GM19438 (cell line): ENCODE results near the gene ATRNL1.
"Not testable (repeated sequence)": the region's sequence is repeated elsewhere in the genome, so short reads cannot be mapped to it uniquely, and the experiment has no call there.

ENCODE experiments used
- ATAC-seq: cut with Tn5 transposase; IDR thresholded peaks from one replicate; pipeline ENCODE4 v1.9.1; 2021; ENCODE audit warnings: low read depth; ENCODE audit not compliant: unreplicated experiment

ATRNL1 gene

DNA sequence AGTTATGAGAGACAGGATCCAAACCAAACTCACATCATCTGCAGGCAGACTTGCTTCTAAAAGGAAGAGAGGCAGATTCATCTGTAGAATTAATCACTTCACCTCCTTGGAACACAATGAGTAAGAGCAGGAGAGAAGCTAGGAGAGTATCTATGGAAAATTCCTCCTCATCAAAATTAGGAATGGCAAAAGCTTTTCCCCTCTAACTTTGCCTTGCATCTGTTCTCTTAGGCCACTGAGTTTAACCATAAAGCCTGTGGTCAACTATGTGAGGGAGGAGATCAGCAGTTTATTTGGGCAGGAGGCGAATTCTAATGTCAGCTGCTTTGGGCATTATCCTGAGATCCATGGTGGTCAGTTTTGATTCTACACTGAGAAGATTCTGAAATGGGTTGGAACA, 618.1 kb downstream of the ATRNL1 start:
- ATAC-seq = no peak

GRCh38 chr10:115720121-115720520, 627.0 kb downstream of the ATRNL1 start:
- ATAC-seq = no peak

DNA sequence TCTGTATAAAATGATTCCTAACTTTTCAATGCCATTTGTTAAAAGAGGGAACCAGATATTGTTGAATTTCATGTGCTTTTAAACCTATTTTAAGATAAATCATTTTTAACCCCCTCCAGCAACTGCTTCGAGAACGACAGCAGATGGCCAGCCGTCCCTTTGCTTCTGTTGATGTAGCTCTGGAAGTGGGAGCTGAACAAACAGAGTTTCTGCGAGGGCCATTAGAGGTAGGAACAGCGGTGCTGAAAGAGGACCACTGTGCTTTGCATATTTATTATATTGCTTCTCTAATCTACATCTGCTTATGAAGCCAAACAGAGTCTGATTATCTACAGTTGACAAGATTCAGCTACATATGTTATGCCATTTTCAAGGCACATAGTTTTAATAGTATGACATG, 634.0 kb downstream of the ATRNL1 start:
- ATAC-seq = no peak

DNA sequence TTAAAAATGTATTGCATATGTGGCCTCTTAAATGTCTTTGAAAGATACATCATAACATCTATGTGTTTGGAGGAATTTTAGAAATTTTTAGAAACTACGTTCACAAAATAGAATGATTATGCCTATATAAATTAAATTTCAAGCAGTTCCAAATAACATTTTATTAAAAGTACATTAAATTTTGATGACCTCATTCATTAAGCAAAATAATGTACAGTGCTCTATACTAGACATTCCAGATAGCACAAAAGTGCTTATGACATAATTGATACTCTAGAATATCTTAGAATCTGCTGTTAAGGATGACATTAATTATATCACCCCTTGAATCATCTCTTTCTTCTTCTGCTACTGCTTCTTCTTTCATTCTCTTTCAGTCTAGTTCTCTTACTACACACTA, 650.9 kb downstream of the ATRNL1 start:
- no peak for ATAC-seq

GRCh38 chr10:115745943-115746342, 652.8 kb downstream of the ATRNL1 start:
- no peak for ATAC-seq

- ATAC-seq = no peak
These were observed 654.6 kb downstream of the ATRNL1 start for GRCh38 chr10:115747811-115748210.

- ATAC-seq = not testable (repeated sequence)
These were observed 665.3 kb downstream of the ATRNL1 start for GRCh38 chr10:115758488-115758887.

DNA sequence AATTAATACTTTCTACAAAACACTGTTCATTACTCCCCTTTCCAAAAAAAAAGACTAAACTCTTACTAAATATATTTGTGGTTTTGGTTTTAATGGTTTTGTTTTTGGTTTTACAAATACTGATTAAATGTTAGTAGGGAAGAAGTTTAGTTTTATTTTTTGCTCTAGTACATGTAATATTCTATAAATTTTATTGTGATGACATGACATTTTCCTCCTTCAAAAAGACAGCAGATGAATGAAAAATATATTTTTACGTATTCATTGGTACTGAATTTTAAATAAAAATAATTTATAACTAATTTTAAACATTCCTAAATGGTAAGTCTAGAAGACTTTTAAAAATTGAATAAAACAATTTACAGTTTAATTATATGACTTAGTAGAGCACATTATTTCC, 667.0 kb downstream of the ATRNL1 start:
- no peak for ATAC-seq

GRCh38 chr10:115761166-115761565, 668.0 kb downstream of the ATRNL1 start:
- ATAC-seq = no peak

DNA sequence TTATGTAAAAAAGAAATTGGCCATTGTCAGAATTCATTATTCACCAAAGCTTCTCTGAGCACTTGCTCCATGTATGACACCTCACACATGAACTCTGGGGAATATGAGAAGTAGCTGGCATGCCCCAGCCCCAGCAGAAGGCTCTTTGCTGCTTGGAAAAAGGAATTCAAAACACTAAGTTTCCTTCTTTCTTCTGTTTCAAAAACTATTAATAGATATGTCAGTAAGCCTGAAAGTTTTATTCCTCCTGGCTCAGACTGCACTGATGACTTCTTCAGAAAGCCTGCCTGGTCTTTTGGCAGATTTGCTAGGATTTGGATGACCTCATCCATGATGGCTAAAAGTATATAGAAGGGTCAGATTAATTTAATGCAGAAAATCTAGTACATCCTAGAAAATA, 668.9 kb downstream of the ATRNL1 start:
- ATAC-seq = no peak

GRCh38 chr10:115771755-115772154, 678.6 kb downstream of the ATRNL1 start:
- ATAC-seq = no peak

DNA sequence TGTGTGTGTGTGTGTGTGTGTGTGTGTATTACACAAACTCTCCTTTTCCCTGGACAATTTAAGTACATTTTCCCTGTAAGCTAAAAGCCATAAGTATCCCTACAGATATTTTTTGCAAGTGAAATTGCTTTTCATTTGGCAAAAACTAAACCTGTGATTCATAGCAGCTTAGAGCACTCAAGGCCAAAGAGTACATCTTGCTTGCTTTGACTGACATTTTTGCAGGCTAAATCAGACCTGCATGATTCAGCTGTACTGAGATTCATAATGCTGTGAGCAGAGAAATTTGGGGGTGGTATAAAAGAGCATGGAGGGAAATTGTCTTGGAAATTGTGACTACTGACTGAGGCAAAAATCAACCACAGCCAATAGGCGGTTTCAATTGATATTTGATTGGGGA, 679.4 kb downstream of the ATRNL1 start:
- no peak for ATAC-seq

- no peak for ATAC-seq
These were observed 680.7 kb downstream of the ATRNL1 start for GRCh38 chr10:115773832-115774231.

DNA sequence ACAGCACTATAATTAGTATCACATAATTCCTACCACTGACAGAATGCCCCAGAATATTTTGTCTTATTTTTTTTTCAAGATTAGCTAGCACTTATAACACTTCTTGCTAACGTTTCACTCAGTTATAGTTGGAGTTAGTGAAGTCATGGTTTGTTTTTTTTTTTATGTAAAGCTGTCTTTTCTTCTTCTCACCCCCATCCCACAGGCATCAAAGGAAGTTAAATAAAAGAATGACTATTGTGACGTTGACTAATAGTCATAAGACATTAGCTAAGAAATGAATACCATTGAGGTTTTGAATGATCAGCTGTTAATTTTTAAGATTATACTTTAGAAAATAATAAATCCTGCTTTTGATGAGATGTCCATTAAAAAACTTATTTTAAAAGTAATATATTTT, 681.6 kb downstream of the ATRNL1 start:
- ATAC-seq = no peak

DNA sequence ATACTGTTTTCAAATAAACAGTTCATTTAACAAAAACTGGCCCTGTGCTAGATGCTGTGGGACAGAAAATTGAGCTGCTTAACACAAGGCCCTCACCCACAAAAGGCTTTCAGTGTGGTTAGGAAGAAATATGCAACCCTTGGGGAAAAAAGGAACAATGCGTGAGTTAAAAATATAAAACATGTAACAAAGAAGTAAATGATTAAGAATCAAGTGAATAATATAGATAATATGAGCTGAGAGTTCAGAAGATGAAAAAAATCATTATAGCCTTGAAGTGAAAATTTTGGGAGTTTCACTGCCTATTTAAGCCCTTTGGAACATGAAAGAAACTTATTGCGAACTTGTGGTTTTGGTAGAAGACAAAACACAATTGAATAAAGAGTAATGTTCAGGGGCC, 684.5 kb downstream of the ATRNL1 start:
- ATAC-seq = no peak

GRCh38 chr10:115790220-115790619, 697.1 kb downstream of the ATRNL1 start:
- no peak for ATAC-seq

- no peak for ATAC-seq
These were observed 702.8 kb downstream of the ATRNL1 start for GRCh38 chr10:115795964-115796363.

DNA sequence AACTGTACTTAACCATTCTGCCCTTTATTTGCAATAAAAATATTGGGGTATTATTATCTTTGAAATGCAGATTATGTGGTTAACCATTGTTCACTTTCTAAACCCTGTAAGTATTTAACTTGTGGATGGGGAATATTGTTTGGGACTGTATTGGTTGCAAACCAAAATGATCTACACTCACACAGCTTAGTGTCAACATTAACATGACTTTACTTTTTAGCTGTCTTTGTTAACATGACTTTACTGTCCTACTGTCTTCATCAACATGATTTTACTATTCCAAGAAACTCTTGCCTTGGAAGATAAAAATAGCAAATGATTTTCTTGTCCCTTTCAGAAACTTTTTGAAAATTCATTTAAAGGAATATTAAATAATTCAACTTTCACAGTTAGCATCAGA, 708.3 kb downstream of the ATRNL1 start:
- no peak for ATAC-seq

DNA sequence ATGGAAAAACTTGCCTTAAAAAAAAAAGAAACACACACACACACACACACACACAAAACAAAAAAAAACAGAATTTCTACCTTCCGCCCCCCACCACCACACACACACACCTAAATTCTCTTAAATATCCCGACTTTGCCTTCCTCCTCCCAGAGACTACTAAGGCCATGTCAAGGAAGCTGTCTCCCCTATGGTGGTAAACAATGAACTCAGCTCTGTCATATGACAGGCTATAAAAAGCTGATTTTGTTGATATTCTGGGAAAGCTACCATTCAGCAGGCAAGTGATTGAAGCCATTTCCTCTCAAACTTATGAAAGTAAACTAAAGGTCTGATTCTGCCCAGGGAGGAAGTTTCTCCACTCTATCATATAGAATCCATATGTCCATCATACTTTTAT, 708.8 kb downstream of the ATRNL1 start:
- no peak for ATAC-seq

DNA sequence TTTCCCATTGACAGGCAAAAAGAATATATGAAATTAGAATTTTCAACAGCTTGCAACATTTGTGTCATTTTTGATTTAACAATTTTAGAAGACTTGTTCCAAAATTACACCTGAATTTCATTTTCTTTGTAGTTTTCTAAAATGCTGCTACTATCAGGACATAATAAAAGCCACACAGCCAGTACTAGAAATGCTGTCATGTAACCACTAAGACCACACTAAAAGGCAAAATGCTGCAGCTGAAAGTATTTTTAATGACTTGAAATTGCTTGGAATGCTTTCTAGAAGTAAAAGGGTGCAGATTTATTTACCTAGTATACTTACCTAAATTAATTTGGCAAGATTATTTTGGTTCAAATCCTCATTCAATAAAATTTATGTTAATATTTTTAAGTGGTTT, 709.7 kb downstream of the ATRNL1 start:
- no peak for ATAC-seq

- ATAC-seq = no peak
These were observed 721.4 kb downstream of the ATRNL1 start for GRCh38 chr10:115814542-115814941.

DNA sequence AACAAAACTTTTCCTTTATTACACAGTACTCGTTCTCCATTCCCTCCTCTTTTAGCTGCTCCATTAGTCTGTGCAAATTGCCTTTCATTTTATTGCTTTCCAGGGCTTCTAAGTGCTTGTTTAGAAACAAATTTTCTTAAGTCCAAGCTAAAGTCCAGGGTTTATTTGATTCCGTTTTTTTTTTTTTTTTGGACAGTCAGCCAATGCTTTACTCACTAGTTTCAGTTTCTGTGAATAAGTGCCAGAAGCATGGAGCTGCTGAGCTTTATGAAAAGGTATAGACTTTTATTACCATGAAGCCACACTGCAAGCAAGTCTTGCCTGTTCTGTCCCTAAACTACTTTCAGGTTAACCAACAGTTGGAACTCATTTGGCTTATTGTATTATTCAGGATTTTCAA, 724.8 kb downstream of the ATRNL1 start:
- no peak for ATAC-seq

DNA sequence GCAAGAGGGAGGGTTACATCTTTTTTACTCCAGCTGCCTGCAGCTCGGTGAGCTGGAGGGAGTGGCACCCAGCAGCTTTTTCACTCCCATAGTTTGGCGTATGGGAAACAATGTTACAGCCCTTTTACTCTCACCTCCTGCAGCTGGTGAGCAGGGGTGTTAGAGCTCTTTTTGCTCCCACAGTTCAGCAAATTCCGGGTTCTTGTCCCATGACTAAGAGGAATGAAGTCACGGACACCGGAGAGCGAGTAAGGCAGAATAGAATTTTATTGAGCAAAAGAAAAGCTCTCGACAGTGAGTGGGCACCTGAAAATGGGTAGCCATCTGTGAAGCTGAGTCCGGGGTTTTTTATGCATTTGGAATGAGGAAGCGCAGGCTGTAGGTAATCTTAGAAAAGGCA, 733.2 kb downstream of the ATRNL1 start:
- no peak for ATAC-seq
